ENCODE measurements around the gene RBBP6. TPM values are rescaled to one million over a fixed set of nuclear protein-coding genes. Genes with fewer than 3 reads are reported as not detected.
A peak's percentile ranks its signal among the peaks of the same experiment; 100 is the strongest.

Gene RBBP6
- total RNA-seq, 1 experiment from 2014 or later, result 38.4 TPM

- ATAC-seq (no peak), DNase-seq (no peak)
- CTCF ChIA-PET, result no interaction called here
- Histone ChIP-seq H3K27ac (ENCODE audit: low read length) (no peak overlapping the region), H3K9me2 (replicated peaks; ENCODE audit: low read length) (no peaks in the 10 kb centered on the region), H3K4me1 (ENCODE audit: insufficient read depth, low read length) (peaks cover 41% of the 10 kb centered on the region), H3F3A (ENCODE audit: low read length, unreplicated experiment) (no peaks in the 10 kb centered on the region), H3K79me2 (ENCODE audit: low read length) (no peaks in the 10 kb centered on the region), H3K4me2 (ENCODE audit: low read length) (no peak overlapping the region), H3K36me3 (ENCODE audit: low read depth, low read length) (no peaks in the 10 kb centered on the region), H4K20me1 (ENCODE audit: low read length) (no peaks in the 10 kb centered on the region), H3K9ac (ENCODE audit: low read length) (no peak overlapping the region), H3K27me3 (ENCODE audit: low read length) (no peaks in the 10 kb centered on the region), H3K4me3 (ENCODE audit: low read length) (no peak overlapping the region), H2AFZ (ENCODE audit: low read length) (no peak overlapping the region), H3K9me3 (ENCODE audit: low read length) (no peaks in the 10 kb centered on the region)
- POLR2A ChIA-PET (ENCODE audit: unreplicated experiment), result no interaction called here
- TF ChIP-seq EZH2phosphoT487 (IDR thresholded peaks at IDR 0.05; ENCODE audit: borderline replicate concordance, low read length), result no peak
- intact Hi-C loops (cut with micrococcal nuclease), result no loop called here
- BruUV-seq (replicated peaks), result no TSS peak
Observed at GRCh38 chr16:24523569-24523968, 15.8 kb upstream of the RBBP6 start.

- H3K27ac ChIP-seq (ENCODE audit: low read length), result peak overlapping the region; percentile 91
- H3K9me3 ChIP-seq (ENCODE audit: low read length), result no peaks in the 10 kb centered on the region
- no peaks in the 10 kb centered on the region for H4K20me1 ChIP-seq (ENCODE audit: low read length)
- no peak overlapping the region for H3K4me2 ChIP-seq (ENCODE audit: low read length)
- H3K9ac ChIP-seq (ENCODE audit: low read length), result peak overlapping the region; percentile 61
- H3K9me2 ChIP-seq (replicated peaks; ENCODE audit: low read length), result no peaks in the 10 kb centered on the region
- ATAC-seq (no peak), DNase-seq (no peak)
- POLR2A ChIA-PET (ENCODE audit: unreplicated experiment), result no interaction called here
- no peak overlapping the region for H3K4me3 ChIP-seq (ENCODE audit: low read length)
- no peaks in the 10 kb centered on the region for H3K36me3 ChIP-seq (ENCODE audit: low read depth, low read length)
- intact Hi-C loops (cut with micrococcal nuclease), result no loop called here
- H3K27me3 ChIP-seq (ENCODE audit: low read length), result no peaks in the 10 kb centered on the region
- CTCF ChIA-PET, result interaction anchor here (0.6 kb wide), 1 partner anchor 9 kb away, joined by 3 read pairs; no protein-coding TSS in a partner anchor
- H3F3A ChIP-seq (ENCODE audit: low read length, unreplicated experiment), result no peaks in the 10 kb centered on the region
- H3K79me2 ChIP-seq (ENCODE audit: low read length), result no peaks in the 10 kb centered on the region
- no peak overlapping the region for H2AFZ ChIP-seq (ENCODE audit: low read length)
- no TSS peak for BruUV-seq (replicated peaks)
- H3K4me1 ChIP-seq (ENCODE audit: insufficient read depth, low read length), result peaks cover 38% of the 10 kb centered on the region
- TF ChIP-seq EZH2 (IDR thresholded peaks at IDR 0.05; ENCODE audit: low read length, unreplicated experiment), result no peak
- no peak for TF ChIP-seq EZH2phosphoT487 (IDR thresholded peaks at IDR 0.05; ENCODE audit: borderline replicate concordance, low read length)
- TF ChIP-seq CTCF (conservative IDR thresholded peaks at IDR 0.05; ENCODE audit: low read depth, low read length), result no peak
Observed at GRCh38 chr16:24524855-24525677, 14.3 kb upstream of the RBBP6 start.

GRCh38 chr16:24525970-24526559 is 13.3 kb upstream of the RBBP6 start:
- BruUV-seq (replicated peaks), result no TSS peak
- Histone ChIP-seq H3K9me2 (replicated peaks; ENCODE audit: low read length) (no peaks in the 10 kb centered on the region), H3F3A (ENCODE audit: low read length, unreplicated experiment) (no peaks in the 10 kb centered on the region), H3K9me3 (ENCODE audit: low read length) (no peaks in the 10 kb centered on the region), H4K20me1 (ENCODE audit: low read length) (no peaks in the 10 kb centered on the region), H2AFZ (ENCODE audit: low read length) (no peak overlapping the region), H3K9ac (ENCODE audit: low read length) (peak overlapping the region; percentile 66), H3K27me3 (ENCODE audit: low read length) (no peaks in the 10 kb centered on the region), H3K4me2 (ENCODE audit: low read length) (peak overlapping the region; percentile 56), H3K4me3 (ENCODE audit: low read length) (no peak overlapping the region), H3K36me3 (ENCODE audit: low read depth, low read length) (no peaks in the 10 kb centered on the region), H3K4me1 (ENCODE audit: insufficient read depth, low read length) (peaks cover 29% of the 10 kb centered on the region), H3K79me2 (ENCODE audit: low read length) (no peaks in the 10 kb centered on the region), H3K27ac (ENCODE audit: low read length) (peak overlapping the region; percentile 92)
- CTCF ChIA-PET, result interaction anchor here (0.5 to 0.8 kb wide), 3 partner anchors 9 to 772 kb away, joined by 3 to 4 read pairs (median 3); no protein-coding TSS in a partner anchor
- ATAC-seq (peak; percentile 95), DNase-seq (peak; percentile 96)
- TF ChIP-seq EZH2phosphoT487 (IDR thresholded peaks at IDR 0.05; ENCODE audit: borderline replicate concordance, low read length) (no peak), EZH2 (IDR thresholded peaks at IDR 0.05; ENCODE audit: low read length, unreplicated experiment) (no peak), CTCF (conservative IDR thresholded peaks at IDR 0.05; ENCODE audit: low read depth, low read length) (no peak)
- intact Hi-C loops (cut with micrococcal nuclease), result loop anchor here (1.0 kb wide), 3 partner anchors 8 to 13 kb away; partner anchors contain the start of gene RBBP6
- POLR2A ChIA-PET (ENCODE audit: unreplicated experiment), result interaction anchor here (0.8 kb wide), 1 partner anchor 13 kb away, joined by 3 read pairs; the partner anchor contains the start of gene RBBP6

Data from PC-3 (cell line).